ENCODE results near the gene TBC1D14.

TBC1D14 gene

DNA sequence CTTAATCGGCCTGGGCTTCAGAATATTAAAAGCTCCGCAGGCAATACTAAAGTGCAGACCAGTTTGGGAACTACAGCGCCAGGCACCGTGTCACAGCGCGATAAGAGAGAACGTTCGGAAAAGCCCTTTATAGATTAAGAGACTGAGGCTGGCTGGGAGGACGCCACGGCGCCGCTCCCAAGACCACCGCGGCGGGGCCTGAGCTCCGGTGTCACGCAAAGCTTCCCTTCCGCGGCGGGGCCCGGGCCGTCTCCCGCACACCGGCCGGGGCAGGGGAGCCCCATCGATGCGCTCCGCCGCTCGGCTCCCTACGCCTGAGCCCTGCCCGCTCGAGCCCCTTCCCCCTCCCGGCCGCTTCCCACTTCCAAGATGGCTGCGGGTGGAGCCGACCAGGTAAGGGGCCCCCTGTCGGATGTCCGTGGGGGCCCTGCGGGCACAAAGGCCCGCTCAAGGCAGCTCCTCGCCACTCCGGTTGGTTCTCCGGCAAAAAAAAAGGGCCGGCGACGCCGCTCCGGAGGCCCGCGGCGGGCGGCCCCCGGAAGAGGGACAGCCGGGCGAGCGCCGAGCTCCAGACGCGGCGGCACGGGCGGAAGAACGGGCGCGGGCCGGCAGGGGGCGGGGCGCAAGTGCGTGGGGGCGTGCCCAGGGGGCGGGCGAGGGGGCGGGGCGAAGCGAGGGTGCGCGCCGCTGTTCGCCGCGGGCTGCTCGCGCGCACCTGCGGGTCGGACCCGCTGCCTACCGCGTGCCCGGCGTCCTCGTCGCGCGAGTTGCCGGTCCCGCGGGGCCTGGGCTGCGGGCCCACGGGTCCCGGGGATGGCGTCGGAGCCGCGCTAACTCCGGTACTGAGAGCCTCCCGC lies at the start of gene TBC1D14:
TBC1D14 (plus strand) TSS at position 714 of the 857 bp plus-strand sequence. CDS start 13,564 bp downstream, outside the sequence.
- DNase-seq (ENCODE audit: low spot score): peak; percentile 92

DNA sequence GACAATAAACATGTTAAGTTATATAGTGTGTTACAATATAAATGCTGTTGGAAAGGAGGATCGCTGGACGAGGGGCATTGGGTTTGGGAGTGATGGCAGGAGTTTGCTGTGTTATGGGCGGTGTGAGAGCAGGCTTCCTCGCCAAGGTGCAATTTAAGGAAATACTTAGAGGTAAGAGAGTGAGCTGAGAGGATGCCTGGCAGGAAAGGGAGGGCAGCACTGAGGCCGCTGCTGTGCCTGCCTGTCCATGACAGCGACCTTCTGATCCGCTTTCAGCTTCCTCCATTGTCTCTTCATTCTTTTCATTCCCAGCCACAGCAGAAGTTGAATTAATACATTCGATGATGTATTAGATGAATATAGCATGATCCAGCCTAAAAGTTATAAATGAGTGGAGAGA lies 41.2 kb upstream of the TBC1D14 start:
- no peak for DNase-seq (ENCODE audit: low spot score)

DNA sequence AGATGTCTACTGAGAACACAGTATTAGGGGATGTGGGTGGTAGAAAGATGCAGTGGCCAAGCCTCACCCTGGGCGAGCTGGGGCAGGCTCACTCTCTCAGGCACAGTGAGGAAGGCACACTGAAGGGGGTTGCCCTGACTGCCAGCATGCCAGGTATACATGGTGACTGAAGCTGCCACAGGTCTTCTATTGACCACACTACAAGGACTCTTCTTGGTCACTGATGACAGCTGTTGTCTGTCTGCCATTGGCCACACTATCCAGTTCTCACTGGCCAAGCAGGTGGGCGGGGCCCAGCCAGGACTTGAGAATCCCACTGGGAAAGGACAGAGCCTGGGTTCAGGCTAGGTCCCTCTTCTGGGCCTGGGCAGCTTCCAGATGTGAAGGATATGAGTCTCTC lies 39.7 kb upstream of the TBC1D14 start:
- no peak for DNase-seq (ENCODE audit: low spot score)

GRCh38 chr4:6873291-6873690 lies 36.3 kb upstream of the TBC1D14 start:
- no peak for DNase-seq (ENCODE audit: low spot score)

DNA sequence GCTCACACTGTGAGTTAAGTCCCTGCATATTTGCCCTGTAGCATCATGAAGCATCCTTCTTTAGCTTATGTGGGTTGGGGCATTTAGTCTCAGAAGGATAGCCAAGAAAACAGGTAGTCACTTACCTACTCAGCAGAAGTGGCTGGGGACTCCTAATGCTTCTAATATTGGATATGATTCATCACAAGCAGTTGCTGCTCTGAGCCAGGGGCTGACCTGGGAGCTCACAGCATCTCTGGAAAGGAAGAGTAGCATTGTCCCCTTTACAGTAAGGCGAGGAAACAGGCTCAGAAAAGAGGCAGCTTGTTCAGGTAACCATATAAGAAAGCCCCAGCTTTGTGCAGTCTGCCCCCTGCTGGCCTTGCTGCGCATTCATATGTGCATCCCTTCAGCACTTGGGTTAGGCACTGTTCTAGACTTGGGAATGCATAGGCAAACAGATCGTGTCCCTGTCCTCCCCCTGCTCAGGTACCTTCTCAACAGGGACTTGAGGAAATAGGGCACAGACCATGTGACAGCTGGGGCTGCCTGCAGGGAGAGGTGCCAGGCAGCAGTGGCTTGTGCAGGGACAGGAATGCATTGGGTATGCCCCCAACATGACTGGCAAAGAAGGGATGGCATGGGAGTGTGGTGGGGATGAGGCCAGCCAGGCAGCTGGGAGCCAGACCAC lies 35.7 kb upstream of the TBC1D14 start:
- peak; percentile 80 for DNase-seq (ENCODE audit: low spot score)

DNA sequence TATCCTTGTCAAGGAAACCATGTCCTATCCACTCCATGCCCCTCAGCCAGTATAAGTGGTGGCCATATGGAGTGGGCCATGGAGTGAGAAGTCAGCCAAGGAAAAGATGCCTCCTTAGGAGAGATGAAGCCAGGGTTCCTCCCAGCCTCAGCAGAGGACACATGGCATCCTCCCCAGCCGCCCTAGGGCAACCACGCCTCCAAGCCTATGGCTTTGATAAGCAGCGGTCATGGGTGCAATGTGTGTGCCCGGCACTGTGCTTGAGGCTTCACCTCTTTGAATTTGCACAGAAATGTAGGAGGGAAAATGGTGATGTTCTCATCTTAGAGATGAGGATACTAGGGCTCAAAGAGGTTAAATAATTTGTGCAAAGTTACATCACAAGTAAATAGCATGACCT lies 34.6 kb upstream of the TBC1D14 start:
- DNase-seq (ENCODE audit: low spot score): no peak

DNA sequence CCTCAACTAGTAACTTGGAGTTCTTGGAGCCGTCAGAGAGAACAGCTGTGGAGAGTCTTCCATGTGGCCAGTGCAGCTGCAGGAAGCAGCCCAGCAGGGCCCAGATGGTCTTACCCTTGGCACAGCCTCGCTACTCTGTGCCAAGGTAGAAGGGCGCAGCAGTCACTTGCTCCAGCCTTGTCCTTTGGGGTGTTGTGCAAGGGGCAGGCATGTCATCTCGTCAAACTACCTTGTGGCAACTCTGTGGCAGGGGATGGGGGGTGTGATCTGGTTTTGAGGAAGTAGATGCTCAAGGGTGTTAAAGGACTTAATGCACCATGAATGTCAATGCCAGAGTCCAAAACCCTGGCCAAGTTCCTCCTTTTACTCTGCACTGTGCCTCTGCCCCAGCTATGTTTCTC lies 34.2 kb upstream of the TBC1D14 start:
- peak; percentile 72 for DNase-seq (ENCODE audit: low spot score)

DNA sequence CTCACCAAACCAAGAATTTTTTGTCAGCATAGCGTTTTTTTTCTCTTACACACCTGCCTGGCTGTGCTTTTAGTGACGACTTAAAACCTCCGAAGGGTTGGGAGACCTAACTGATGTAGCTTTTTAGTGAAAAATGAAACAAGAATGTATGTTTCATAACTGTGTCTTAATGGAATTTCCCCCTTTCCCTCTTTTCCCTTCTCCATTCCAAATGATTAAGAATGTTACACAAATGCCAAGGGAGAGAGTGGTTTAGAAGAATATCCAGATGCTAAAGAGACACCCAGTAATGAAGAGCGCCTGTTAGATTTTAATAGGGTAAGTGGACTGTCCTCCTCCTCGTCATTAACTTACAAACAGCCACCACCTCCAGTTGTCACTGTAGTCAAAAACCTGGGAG lies 33.2 kb upstream of the TBC1D14 start:
- no peak for DNase-seq (ENCODE audit: low spot score)

DNA sequence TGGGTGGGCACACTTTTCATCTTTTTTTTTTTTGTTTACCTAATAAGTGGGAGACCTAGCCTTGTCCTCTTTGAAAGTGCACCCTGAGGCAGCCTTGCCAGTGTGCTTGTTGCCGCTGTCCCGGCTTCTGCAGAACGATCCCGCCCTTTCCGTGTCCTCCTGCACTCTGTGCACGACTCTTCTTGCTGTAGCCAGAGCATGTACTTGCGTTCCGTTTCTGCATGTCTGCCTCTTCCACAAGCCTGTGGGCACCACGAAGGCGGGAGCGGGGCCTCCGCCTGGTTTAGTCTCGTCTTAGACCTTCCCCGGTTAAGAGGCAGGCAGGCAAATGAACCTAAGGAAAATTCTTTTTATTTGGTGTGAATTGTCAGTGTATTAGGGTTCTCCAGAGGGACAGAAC lies 32.6 kb upstream of the TBC1D14 start:
- no peak for DNase-seq (ENCODE audit: low spot score)

GRCh38 chr4:6878451-6879059 lies 31.1 kb upstream of the TBC1D14 start:
- DNase-seq (ENCODE audit: low spot score): no peak

DNA sequence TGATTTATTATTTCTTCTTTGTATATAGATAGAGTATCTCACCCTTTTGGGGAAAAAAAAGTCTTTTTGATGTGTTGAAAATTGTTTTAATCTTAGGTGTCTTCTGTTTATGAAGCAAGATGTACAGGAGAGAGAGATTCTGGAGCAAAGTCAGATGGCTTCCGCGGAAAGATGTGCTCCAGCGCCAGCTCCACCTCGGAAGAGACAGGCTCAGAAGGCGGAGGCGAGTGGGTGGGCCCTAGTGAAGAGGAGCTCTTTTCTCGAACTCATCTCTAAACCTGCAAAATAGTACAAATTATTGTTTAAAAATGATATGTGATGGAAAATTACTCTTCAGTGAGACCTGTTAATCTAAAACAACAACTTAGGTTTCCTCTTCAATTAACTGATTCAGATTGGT lies 28.9 kb upstream of the TBC1D14 start:
- DNase-seq (ENCODE audit: low spot score): no peak

- no peak for DNase-seq (ENCODE audit: low spot score)
These were observed 27.7 kb upstream of the TBC1D14 start for GRCh38 chr4:6881908-6882307.

- DNase-seq (ENCODE audit: low spot score): no peak
These were observed 25.2 kb upstream of the TBC1D14 start for GRCh38 chr4:6884341-6884870.

GRCh38 chr4:6885953-6886557 lies 23.6 kb upstream of the TBC1D14 start:
- DNase-seq (ENCODE audit: low spot score): peak; percentile 94

DNA sequence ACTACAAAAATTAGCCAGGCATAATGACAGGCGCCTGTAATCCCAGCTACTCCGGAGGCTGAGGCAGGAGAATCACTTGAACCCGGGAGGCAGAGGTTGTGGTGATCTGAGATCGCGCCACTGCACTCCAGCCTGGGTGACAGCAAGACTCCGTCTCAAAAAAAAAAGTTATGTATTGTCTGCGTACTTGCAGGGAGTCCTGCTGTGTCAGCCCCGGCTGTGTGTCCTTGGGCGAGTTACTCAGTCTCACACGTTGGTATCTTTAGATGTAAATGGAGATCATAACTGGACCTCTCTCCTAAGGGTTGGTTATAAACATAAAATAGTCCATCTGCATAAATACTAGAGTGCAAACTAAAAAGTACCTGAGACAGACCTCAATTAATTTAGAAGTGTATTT lies 22.7 kb upstream of the TBC1D14 start:
- DNase-seq (ENCODE audit: low spot score): no peak

DNA sequence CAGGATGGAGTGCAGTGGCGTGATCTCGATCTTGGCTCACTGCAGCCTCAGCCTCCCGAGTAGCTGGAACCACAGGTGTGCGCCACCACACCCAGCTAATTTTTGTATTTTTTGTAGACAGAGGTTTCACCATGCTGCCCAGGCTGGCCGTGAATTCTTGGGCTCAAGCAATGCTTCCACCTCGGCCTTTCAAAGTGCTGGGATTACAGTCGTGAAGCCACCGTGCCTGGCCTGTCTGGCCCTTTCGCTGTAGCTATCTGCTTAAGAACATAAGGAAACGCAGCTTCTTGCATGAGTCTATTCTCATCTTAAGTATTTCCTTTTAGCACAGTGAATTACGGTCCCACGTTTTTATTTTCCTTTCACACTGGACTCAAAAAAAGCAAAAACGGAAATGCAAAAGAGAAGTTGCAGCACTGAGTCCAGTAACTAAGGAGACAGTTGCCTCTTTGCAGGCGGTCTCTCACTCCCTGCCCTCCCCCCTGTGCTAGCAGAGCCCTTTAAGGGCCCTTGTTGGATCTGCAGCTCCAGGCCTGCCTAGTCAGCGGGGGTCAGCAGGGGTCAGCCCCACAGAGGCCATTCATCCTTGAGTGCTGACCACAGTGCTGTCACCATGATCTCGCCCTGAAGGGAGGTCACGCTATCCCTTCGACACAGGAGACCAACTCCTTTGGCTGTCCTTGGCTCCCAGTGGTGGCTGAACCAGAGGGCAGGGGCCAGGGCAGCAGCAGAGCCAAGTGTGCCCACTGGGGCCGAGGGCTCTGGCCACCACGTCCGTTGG lies 21.8 kb upstream of the TBC1D14 start:
- DNase-seq (ENCODE audit: low spot score): peak; percentile 39

DNA sequence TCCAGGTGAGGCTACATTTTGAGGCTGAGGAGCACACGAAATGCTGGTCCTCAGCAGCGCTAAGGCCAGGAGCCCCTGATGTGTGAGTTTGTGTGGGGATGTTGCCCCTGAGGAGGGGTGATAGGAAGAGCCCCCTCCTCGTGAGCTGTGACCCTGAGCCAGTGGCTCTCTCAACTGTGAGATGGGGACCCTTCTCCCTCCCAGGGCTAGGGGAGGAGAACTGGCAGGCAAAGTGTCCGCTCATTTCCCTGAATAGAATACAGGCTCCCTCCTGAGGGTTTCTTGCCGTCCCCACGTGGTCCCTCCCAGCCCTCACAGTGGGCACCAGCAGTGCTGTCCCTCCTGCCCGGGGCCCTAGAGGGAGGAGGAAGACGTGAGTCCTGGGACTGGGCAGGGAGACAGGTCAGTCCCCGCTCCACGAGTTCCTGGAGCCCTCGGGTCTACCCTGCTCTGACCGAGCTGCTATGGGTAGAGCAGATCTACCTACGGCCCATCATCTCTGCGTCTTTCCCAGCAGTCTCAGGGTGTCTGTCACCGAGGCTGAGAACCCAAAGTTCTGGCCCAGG lies 21.0 kb upstream of the TBC1D14 start:
- no peak for DNase-seq (ENCODE audit: low spot score)

DNA sequence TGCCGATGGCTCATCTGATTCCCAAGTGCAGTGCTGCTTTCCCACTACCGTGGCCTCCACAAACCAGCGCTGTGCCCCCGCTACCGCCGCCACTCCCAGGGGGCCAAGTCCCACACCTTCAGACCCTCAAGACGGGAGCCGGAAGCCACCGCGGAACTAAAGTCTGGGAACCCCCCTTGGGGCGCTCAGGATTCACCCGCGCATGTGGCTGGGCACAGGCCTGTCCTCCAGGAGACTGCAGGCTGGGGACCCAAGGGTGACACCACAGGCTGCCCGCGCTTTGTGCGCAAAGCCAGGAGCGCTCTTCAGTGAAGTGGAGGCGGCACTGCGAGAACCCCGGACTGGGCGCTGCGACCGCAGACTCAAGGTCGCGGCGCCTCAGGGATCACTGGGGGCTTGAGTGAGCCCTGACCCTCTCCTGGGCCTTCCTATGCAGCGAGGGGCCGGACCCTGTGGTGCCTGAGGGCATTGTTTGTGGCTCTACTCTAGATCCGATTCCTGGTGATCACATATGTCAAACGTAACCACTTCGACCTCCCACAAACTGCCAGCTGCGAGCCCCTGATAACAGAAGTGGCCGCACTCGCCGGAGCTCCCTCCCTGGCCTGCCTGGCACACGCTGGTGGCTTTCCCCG lies 20.4 kb upstream of the TBC1D14 start:
- no peak for DNase-seq (ENCODE audit: low spot score)

GRCh38 chr4:6889736-6890324 lies 19.8 kb upstream of the TBC1D14 start:
- no peak for DNase-seq (ENCODE audit: low spot score)

GRCh38 chr4:6890358-6890757 lies 19.3 kb upstream of the TBC1D14 start:
- DNase-seq (ENCODE audit: low spot score): no peak

Data from Ammon's horn (tissue), 1 donor.